Gastroesophageal sphincter (tissue), 4 donors: ENCODE data around the gene TMCC3. TPM values are rescaled to one million over a fixed set of nuclear protein-coding genes. Genes with fewer than 3 reads are reported as not detected.
"Not testable (repeated sequence)": the region's sequence is repeated elsewhere in the genome, so short reads cannot be mapped to it uniquely, and the experiment has no call there.

Experiments
- ATAC-seq: fragments of 150-250 bp; one replicate; pipeline ENCODE4 v1.9.1; 2016; ENCODE audit warnings: mild to moderate bottlenecking, moderate library complexity
- H3K27ac ChIP-seq, 4 donors: fragments of 200-600 bp; sonication (generic) in 3 of 4; 1 replicate in 3 of 4; 2 replicates in 1 of 4; pipeline ENCODE4 v1.5.1; 2016 to 2019
- H3K27me3 ChIP-seq: fragments of 200-600 bp; sonication (generic); one replicate; pipeline ENCODE4 v1.5.1; 2019
- H3K36me3 ChIP-seq, 2 donors: fragments of 200-600 bp; sonication (generic); one replicate each; pipeline ENCODE4 v1.5.1; 2019; ENCODE audit warnings: control low read depth in 1 of 2
- H3K4me1 ChIP-seq, 3 donors: fragments of 200-600 bp; sonication (generic); 1 replicate in 2 of 3; 2 replicates in 1 of 3; pipeline ENCODE4 v1.5.1; 2016 to 2019; ENCODE audit warnings: control low read depth in 2 of 3
- H3K4me3 ChIP-seq, 2 donors: fragments of 200-600 bp; sonication (generic); one replicate each; pipeline ENCODE4 v1.5.1; 2019; ENCODE audit warnings: mild to moderate bottlenecking in 1 of 2, moderate library complexity in 1 of 2
- H3K9me3 ChIP-seq, 3 donors: fragments of 200-600 bp; sonication (generic); one replicate each; pipeline ENCODE4 v1.5.1; 2017 to 2019; ENCODE audit warnings: control low read depth in 2 of 3
- CTCF ChIP-seq, 4 experiments: fragments of 200-600 bp in 2 of 4; fragments of 450-650 bp in 2 of 4; sonication (generic) in 1 of 4; IDR thresholded peaks; one replicate each; pipeline ENCODE4 v1.5.1; 2017 to 2019; ENCODE audit warnings: antibody characterized with exemption in 4 of 4, mild to moderate bottlenecking in 2 of 4, moderate library complexity in 2 of 4
- EP300 ChIP-seq: sonication (generic); formaldehyde crosslinking; IDR thresholded peaks from one replicate; pipeline ENCODE4 v1.6.1; 2017; ENCODE audit warnings: antibody characterized with exemption, mild to moderate bottlenecking
- POLR2A ChIP-seq, 2 donors: fragments of 450-650 bp; IDR thresholded peaks; one replicate each; pipeline ENCODE4 v1.6.1; 2017; ENCODE audit warnings: antibody characterized with exemption in 2 of 2, mild to moderate bottlenecking in 2 of 2, moderate library complexity in 1 of 2
- POLR2AphosphoS5 ChIP-seq: sonication (generic); formaldehyde crosslinking; IDR thresholded peaks from one replicate; pipeline ENCODE4 v1.6.1; 2017; ENCODE audit warnings: antibody characterized with exemption
- WGBS, 2 donors: methylation state at CpG; one replicate each; pipeline ENCODE4 v1.1.5; 2018; ENCODE audit warnings: low coverage in 1 of 2; 5-methylcytosine and 5-hydroxymethylcytosine counted together
- total RNA-seq, 4 donors: library from RNA; depleted of rRNA; stranded (reverse); fragments of >200 nt; gene quantifications; one replicate each; pipeline ENCODE4 v1.1.0, GENCODE V29; 2016

Gene TMCC3
- total RNA-seq, 4 donors from 2014 or later, result 9.2 to 24.7 (median 20.2) TPM

- H3K9me3 ChIP-seq, result no peaks in the 10 kb centered on the region
- H3K4me1 ChIP-seq, result peaks cover 0 to 31% (median 6%) of the 10 kb centered on the region in 3 donors
- TF ChIP-seq POLR2A (IDR thresholded peaks at IDR 0.05) (no peak), CTCF (IDR thresholded peaks at IDR 0.05) (no peak), EP300 (no peak), POLR2AphosphoS5 (no peak)
- H3K36me3 ChIP-seq, result no peaks in the 10 kb centered on the region
- H3K4me3 ChIP-seq, result no peak overlapping the region
- no peak overlapping the region for H3K27ac ChIP-seq
- no peak for ATAC-seq
- no peaks in the 10 kb centered on the region for H3K27me3 ChIP-seq
- 91 to 100% methylated on average over 3 to 7 of the region's 11 CpGs for WGBS, 2 donors
Observed at GRCh38 chr12:94694732-94695131, 44.4 kb upstream of the TMCC3 start.

- 92 to 93% methylated on average over 6 to 7 of the region's 7 CpGs for WGBS, 2 donors
- peaks cover 0 to 23% (median 6%) of the 10 kb centered on the region in 3 donors for H3K4me1 ChIP-seq
- H3K27ac ChIP-seq, H3K4me3 ChIP-seq, ATAC-seq, H3K36me3 ChIP-seq, H3K9me3 ChIP-seq, H3K27me3 ChIP-seq: not testable (repeated sequence)
Observed at GRCh38 chr12:94692826-94693225, 42.5 kb upstream of the TMCC3 start.

- H3K9me3 ChIP-seq, result no peaks in the 10 kb centered on the region
- no peaks in the 10 kb centered on the region for H3K27me3 ChIP-seq
- H3K4me3 ChIP-seq, result peak overlapping the region in 1 of 2 donors; percentile 23
- WGBS, 2 donors, result 5 to 11% methylated on average over 3 to 4 of the region's 5 CpGs
- ATAC-seq, result peak; percentile 81
- TF ChIP-seq POLR2A (IDR thresholded peaks at IDR 0.05), result no peak
- TF ChIP-seq POLR2AphosphoS5, result peak; percentile 73
- no peak for TF ChIP-seq CTCF (IDR thresholded peaks at IDR 0.05)
- peak overlapping the region in 3 of 4 donors; percentile 21 to 62 (median 59) for H3K27ac ChIP-seq
- no peaks in the 10 kb centered on the region for H3K36me3 ChIP-seq
- H3K4me1 ChIP-seq, result peaks cover 0 to 36% (median 6%) of the 10 kb centered on the region in 3 donors
Observed at GRCh38 chr12:94690198-94690771, 39.9 kb upstream of the TMCC3 start.

- ATAC-seq, result no peak
- Histone ChIP-seq H3K27me3 (no peaks in the 10 kb centered on the region), H3K9me3 (no peaks in the 10 kb centered on the region), H3K4me3 (peak overlapping the region in 1 of 2 donors; percentile 23), H3K4me1 (peaks cover 0 to 36% (median 6%) of the 10 kb centered on the region in 3 donors), H3K36me3 (no peaks in the 10 kb centered on the region), H3K27ac (peak overlapping the region in 3 of 4 donors; percentile 21 to 62 (median 59))
- WGBS, 2 donors, result 47 to 100% methylated on average over 1 to 5 of the region's 9 CpGs
- no peak for TF ChIP-seq EP300
- no peak for TF ChIP-seq CTCF (IDR thresholded peaks at IDR 0.05)
- TF ChIP-seq POLR2AphosphoS5, result no peak
- no peak for TF ChIP-seq POLR2A (IDR thresholded peaks at IDR 0.05)
Observed at GRCh38 chr12:94689646-94690036, 39.3 kb upstream of the TMCC3 start.

- peak overlapping the region in 3 of 4 donors; percentile 21 to 62 (median 59) for H3K27ac ChIP-seq
- no peaks in the 10 kb centered on the region for H3K9me3 ChIP-seq
- H3K36me3 ChIP-seq, result no peaks in the 10 kb centered on the region
- TF ChIP-seq CTCF (IDR thresholded peaks at IDR 0.05) (no peak), EP300 (no peak), POLR2A (IDR thresholded peaks at IDR 0.05) (no peak), POLR2AphosphoS5 (no peak)
- no peak for ATAC-seq
- H3K4me1 ChIP-seq, result peaks cover 0 to 36% (median 6%) of the 10 kb centered on the region in 3 donors
- H3K4me3 ChIP-seq, result no peak overlapping the region
- no peaks in the 10 kb centered on the region for H3K27me3 ChIP-seq
- 8 to 38% methylated on average over 2 to 5 of the region's 7 CpGs for WGBS, 2 donors
Observed at GRCh38 chr12:94689002-94689645, 38.8 kb upstream of the TMCC3 start.
